Measurements from ENCODE around the gene P3H2.

The P3H2 gene

DNA sequence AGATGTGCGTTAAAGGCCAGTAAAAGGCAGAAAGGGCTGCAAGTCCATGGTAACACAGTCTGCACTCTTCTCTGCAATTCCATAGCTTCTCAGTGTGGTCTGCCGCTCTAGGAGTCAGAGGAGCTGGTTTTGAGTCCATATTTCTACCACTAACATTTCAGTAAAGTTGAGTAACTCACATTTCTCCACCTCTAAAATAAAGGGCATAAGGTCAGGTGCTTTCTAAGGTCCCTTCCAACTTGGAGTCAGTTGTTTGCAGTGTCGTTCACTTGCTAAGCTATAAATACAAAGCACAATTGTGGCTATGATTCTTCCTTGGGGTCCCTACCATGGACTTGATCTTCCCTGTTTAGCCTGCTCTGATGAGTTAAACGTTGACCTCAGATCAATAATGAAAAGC, 171.1 kb downstream of the P3H2 start:
- Histone ChIP-seq H3K9me3 (no peaks in the 10 kb centered on the region), H3K27ac (no peak overlapping the region), H3K4me1 (ENCODE audit: control insufficient read depth in 1 of 2, insufficient read depth in 1 of 2, low read depth in 1 of 2, low read length in 1 of 2) (no peaks in the 10 kb centered on the region), H3K36me3 (no peaks in the 10 kb centered on the region), H3K4me3 (ENCODE audit: low read depth in 1 of 2, low read length in 1 of 2) (no peak overlapping the region), H3K27me3 (peaks cover 8% of the 10 kb centered on the region)
- TF ChIP-seq, protein P1, sequence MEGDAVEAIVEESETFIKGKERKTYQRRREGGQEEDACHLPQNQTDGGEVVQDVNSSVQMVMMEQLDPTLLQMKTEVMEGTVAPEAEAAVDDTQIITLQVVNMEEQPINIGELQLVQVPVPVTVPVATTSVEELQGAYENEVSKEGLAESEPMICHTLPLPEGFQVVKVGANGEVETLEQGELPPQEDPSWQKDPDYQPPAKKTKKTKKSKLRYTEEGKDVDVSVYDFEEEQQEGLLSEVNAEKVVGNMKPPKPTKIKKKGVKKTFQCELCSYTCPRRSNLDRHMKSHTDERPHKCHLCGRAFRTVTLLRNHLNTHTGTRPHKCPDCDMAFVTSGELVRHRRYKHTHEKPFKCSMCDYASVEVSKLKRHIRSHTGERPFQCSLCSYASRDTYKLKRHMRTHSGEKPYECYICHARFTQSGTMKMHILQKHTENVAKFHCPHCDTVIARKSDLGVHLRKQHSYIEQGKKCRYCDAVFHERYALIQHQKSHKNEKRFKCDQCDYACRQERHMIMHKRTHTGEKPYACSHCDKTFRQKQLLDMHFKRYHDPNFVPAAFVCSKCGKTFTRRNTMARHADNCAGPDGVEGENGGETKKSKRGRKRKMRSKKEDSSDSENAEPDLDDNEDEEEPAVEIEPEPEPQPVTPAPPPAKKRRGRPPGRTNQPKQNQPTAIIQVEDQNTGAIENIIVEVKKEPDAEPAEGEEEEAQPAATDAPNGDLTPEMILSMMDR (IDR thresholded peaks at IDR 0.05): no peak

DNA sequence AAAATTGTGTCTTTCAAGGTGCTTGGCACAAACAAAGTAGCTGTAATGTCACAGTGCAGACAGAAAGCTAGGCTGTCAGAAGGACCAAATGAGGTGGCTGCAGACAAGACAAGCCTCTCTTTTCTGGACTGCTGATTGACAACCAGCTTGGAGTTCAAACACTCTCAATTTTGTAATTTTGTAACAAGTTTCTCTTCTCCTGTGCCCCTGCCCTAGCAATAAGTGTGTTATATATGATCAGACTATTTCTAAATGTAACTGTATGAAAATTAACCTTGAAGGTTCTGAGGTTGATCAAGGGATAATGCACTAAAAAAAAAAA, 172.0 kb downstream of the P3H2 start:
- Histone ChIP-seq H3K27ac (no peak overlapping the region), H3K9me3 (no peaks in the 10 kb centered on the region), H3K4me1 (ENCODE audit: control insufficient read depth in 1 of 2, insufficient read depth in 1 of 2, low read depth in 1 of 2, low read length in 1 of 2) (no peaks in the 10 kb centered on the region), H3K4me3 (ENCODE audit: low read depth in 1 of 2, low read length in 1 of 2) (no peak overlapping the region), H3K36me3 (no peaks in the 10 kb centered on the region), H3K27me3 (peaks cover 8% of the 10 kb centered on the region)
- TF ChIP-seq, protein P1 (IDR thresholded peaks at IDR 0.05): no peak

DNA sequence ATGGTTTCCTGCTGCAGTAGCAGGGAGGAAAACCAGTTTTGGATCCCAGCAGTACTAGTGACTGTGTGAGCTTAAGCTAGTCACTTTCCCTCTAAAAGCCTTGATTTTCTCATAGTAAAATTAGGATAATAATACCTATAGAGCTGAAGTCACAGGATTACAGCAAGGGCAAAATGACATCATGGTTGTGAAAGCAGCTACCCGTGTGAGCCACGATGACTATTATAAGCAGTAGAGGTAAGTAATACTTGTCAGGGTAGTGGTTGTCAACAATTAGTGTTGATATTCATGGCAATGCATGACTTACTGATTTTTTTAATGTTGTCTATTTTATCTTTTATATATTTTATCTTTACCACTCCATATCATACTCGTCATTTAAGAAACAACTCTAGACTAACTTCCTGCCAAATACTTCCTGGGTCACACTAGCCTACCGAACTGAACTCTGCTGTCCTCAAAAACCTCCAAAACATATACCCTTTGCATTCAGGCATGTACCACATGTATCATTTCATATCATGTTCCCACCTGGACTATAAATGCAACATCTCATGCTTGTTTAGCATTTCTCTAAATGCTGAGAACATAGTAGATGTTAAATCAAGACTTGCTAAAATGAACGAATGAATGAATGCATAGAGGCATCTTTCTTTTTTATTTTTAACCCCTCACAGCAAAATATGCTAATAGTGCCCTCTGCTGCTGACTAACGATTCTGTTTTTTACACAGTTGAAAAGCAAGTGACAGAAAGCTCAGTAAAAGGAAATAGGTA, 172.6 kb downstream of the P3H2 start:
- TF ChIP-seq, protein P1 (IDR thresholded peaks at IDR 0.05): no peak
- Histone ChIP-seq H3K4me3 (ENCODE audit: low read depth in 1 of 2, low read length in 1 of 2) (no peak overlapping the region), H3K9me3 (no peaks in the 10 kb centered on the region), H3K36me3 (no peaks in the 10 kb centered on the region), H3K27ac (no peak overlapping the region), H3K27me3 (peaks cover 8% of the 10 kb centered on the region), H3K4me1 (ENCODE audit: control insufficient read depth in 1 of 2, insufficient read depth in 1 of 2, low read depth in 1 of 2, low read length in 1 of 2) (no peaks in the 10 kb centered on the region)

DNA sequence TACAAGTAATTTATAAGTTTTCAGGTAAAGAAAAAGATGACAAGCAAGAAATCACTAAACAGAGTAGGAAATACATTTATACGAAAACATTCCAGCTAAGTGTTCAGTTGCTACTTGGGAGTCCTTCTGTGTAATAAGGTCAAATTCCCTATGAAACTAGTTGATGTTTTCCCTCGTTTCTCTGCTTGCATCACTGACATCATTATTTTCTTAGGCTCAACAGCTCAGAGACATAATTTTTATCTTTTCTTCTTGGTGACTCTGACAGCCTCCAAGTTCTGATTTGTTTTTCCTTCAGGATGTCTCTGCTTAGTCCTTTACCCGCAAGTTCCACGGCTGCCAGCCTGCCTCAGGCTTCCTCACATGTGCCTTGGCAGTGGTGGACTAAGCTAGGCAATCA, 173.6 kb downstream of the P3H2 start:
- Histone ChIP-seq H3K4me1 (ENCODE audit: control insufficient read depth in 1 of 2, insufficient read depth in 1 of 2, low read depth in 1 of 2, low read length in 1 of 2) (no peaks in the 10 kb centered on the region), H3K27me3 (peaks cover 8% of the 10 kb centered on the region), H3K4me3 (ENCODE audit: low read depth in 1 of 2, low read length in 1 of 2) (no peak overlapping the region), H3K36me3 (no peaks in the 10 kb centered on the region), H3K27ac (no peak overlapping the region), H3K9me3 (no peaks in the 10 kb centered on the region)
- TF ChIP-seq, protein P1 (IDR thresholded peaks at IDR 0.05): no peak

DNA sequence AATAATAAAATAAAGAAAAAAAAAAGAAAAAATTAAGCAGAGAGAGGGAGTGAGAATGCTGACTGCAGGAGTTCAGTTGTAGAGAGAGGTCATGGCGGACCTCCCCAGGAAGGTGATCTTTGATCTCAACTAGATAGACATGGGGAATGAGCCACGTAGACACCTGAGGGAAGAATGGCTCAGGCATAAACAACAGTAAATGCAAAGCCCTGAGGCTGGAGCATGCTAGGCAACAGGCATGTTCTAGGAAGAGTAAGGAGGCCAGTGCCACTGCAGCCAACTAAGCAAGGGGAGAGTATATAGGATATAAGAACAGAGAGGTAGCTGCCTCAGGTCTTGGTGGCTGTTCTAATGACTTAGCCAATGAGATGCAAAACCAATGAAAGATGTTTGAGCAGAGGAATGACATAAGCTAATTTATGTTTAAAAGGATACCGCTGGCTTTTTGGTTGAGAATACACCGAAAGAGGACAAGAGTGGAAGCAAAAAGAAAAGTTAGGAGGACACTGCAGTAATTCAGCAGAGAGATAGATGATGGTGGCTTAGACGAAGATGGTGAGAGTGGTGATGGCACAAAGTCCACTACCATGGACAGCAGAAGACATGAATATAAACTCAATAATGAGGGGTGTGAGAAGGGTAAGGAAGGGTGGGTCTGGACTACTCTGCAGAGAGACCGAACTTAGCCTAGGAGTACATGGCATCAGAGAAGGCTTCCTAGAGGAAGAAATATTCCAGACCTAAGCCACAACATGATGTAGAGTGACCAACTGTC, 174.6 kb downstream of the P3H2 start:
- Histone ChIP-seq H3K27me3 (peaks cover 2% of the 10 kb centered on the region), H3K36me3 (no peaks in the 10 kb centered on the region), H3K4me1 (ENCODE audit: control insufficient read depth in 1 of 2, insufficient read depth in 1 of 2, low read depth in 1 of 2, low read length in 1 of 2) (no peaks in the 10 kb centered on the region), H3K4me3 (ENCODE audit: low read depth in 1 of 2, low read length in 1 of 2) (no peak overlapping the region), H3K9me3 (no peaks in the 10 kb centered on the region), H3K27ac (no peak overlapping the region)
- TF ChIP-seq, protein P1 (IDR thresholded peaks at IDR 0.05): no peak

Data from neutrophil (primary cell).